Erythroblast (primary cell): ENCODE data around the gene RNPEP.

ENCODE experiments used
- GATA1 ChIP-seq: IDR thresholded peaks from 2 replicates; pipeline ENCODE4 v1.6.1; 2011; ENCODE audit warnings: low read depth, mild to moderate bottlenecking, control low read depth, low read length, moderate library complexity
- POLR2A ChIP-seq: IDR thresholded peaks from 2 replicates; pipeline ENCODE4 v1.6.1; 2011; ENCODE audit warnings: mild to moderate bottlenecking, low read length

GRCh38 chr1:202049129-202049528, 66.7 kb downstream of the RNPEP start:
- no peak for TF ChIP-seq POLR2A
- TF ChIP-seq GATA1 = no peak
